ENCODE measurements around the gene A4GALT. TPM values are rescaled to one million over a fixed set of nuclear protein-coding genes. Genes with fewer than 3 reads are reported as not detected.

A4GALT gene
- total and polyA plus RNA-seq, 10 of the 15 experiments (the other 5 are each of a cell fraction or from before 2014, with no cell fraction given): 0.04 to 3.9 (median 2.3) TPM; not detected in 1

DNA sequence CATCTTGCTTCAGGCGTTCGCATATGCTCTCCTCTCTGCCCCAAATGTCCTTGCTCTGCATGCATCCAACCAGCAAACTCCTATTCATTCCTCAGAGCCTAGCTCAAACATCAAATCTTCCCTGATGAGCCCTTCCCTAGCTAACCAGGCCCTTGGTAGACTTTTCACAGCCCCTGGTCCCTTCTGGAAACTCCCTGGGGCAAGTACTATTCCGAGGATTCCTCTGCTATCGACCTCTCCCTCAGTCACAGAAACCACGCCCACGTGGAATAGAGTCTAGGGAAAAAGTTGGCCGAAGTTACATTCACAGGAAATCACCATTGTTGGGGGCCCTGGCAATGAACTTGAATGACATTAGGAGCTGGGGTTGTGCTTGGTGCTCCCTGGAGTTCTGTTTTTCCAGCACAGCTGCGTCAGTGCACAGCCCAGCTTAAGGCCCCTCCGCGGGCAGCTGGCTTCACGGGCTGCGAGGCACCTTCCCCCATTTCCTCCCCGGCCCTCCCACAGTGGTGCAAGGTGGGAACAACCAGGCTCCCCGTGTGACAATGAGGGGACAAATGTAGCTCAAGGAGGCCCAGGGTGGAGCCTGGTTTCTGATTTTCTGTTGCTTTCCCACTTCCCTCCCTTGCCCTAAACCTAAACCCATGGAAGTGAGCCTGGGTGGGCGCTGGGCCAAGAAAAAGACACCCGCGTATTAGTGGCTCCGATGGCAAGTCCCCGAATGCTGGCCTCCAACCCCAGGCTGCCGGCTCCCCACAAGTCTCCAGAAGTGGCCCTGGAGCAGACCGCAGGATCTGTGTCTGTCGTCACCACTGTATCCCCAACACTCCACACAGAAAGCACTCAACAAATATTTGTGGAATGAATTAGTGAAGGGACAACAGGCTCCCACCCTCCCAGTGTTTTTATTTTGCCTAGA, 76.0 kb downstream of the A4GALT start:
- no peak for ATAC-seq
- FAIRE-seq: peak; percentile 18
- RAD21 ChIA-PET (ENCODE audit: unreplicated experiment): interaction anchor here (0.6 to 3.7 kb wide), 5 partner anchors 9 to 223 kb away, joined by 3 to 19 read pairs (median 4); partner anchors contain the start of gene POLDIP3
- H3K27ac ChIP-seq (ENCODE audit: control insufficient read depth, insufficient read depth): peak overlapping the region; percentile 84
- in situ Hi-C loops (cut with MboI): no loop called here
- peak overlapping the region; percentile 100; the same call in 1 of the 2 replicates for H3K4me3 ChIP-seq
- no peaks in the 10 kb centered on the region for H4K20me1 ChIP-seq (ENCODE audit: control insufficient read depth, insufficient read depth)
- no peak overlapping the region for H2AFZ ChIP-seq (ENCODE audit: control insufficient read depth, low read depth, low read length)
- H3K9ac ChIP-seq (ENCODE audit: control insufficient read depth, insufficient read depth, low read length): peak overlapping the region; percentile 38; the same call in 1 of the 2 replicates
- H3K9me3 ChIP-seq (replicated peaks; ENCODE audit: control insufficient read depth, insufficient read depth, low read length): no peaks in the 10 kb centered on the region
- intact Hi-C loops (cut with micrococcal nuclease; ENCODE audit: unreplicated experiment): no loop called here
- TF ChIP-seq, protein P1, sequence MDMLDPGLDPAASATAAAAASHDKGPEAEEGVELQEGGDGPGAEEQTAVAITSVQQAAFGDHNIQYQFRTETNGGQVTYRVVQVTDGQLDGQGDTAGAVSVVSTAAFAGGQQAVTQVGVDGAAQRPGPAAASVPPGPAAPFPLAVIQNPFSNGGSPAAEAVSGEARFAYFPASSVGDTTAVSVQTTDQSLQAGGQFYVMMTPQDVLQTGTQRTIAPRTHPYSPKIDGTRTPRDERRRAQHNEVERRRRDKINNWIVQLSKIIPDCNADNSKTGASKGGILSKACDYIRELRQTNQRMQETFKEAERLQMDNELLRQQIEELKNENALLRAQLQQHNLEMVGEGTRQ (IDR thresholded peaks at IDR 0.05; ENCODE audit: borderline replicate concordance, low read depth, low read length): no peak
- TF ChIP-seq EP300 (IDR thresholded peaks at IDR 0.05; ENCODE audit: borderline replicate concordance in 1 of 2, control insufficient read depth in 1 of 2, low read depth in 2 of 2, low read length in 2 of 2) (no peak), NFYB (IDR thresholded peaks at IDR 0.05; ENCODE audit: insufficient read depth, low read depth, low read length) (no peak), IKZF1 (conservative IDR thresholded peaks at IDR 0.05) (peak; percentile 61), CBFB (IDR thresholded peaks at IDR 0.05; ENCODE audit: low read depth) (no peak)
- no peaks in the 10 kb centered on the region for H3K36me3 ChIP-seq (ENCODE audit: control insufficient read depth in 2 of 2, insufficient read depth in 2 of 2, low read length in 1 of 2)
- WGBS (ENCODE audit: insufficient coverage, insufficient replicate concordance, low lambda C conversion rate, missing lambda C conversion rate): 88% methylated on average over 22 of the region's 22 CpGs
- POLR2A ChIA-PET: interaction anchor here (0.6 to 1.0 kb wide), 3 partner anchors 11 to 679 kb away, joined by 3 to 8 read pairs (median 3); no protein-coding TSS in a partner anchor
- H3K4me2 ChIP-seq (ENCODE audit: control insufficient read depth, insufficient read depth): peak overlapping the region; percentile 71
- CTCF ChIA-PET: interaction anchor here (1.3 to 3.4 kb wide), 4 partner anchors 11 to 223 kb away, joined by 5 to 17 read pairs (median 10); no protein-coding TSS in a partner anchor
- peaks cover 66% of the 10 kb centered on the region for H3K79me2 ChIP-seq (ENCODE audit: control insufficient read depth, insufficient read depth, low read length)
- SMC1A ChIA-PET (ENCODE audit: uncharacterized antibody, unreplicated experiment): interaction anchor here (0.8 to 2.6 kb wide), 6 partner anchors 10 to 120 kb away, joined by 3 to 18 read pairs (median 4); no protein-coding TSS in a partner anchor
- peaks cover 42% of the 10 kb centered on the region for H3K4me1 ChIP-seq (ENCODE audit: control insufficient read depth, insufficient read depth, low read length)
- BruUV-seq (replicated peaks): TSS peak; percentile 17
- no peak for DNase-seq (ENCODE audit: low read depth, low spot score)
- no peaks in the 10 kb centered on the region for H3K27me3 ChIP-seq (replicated peaks in 1 of 2; ENCODE audit: control insufficient read depth in 2 of 2, insufficient read depth in 2 of 2, low read length in 1 of 2)
